HUES64 (cell line): ENCODE measurements around the gene TAF3.

ENCODE experiments used
- H3K27ac ChIP-seq: 2 replicates; pipeline ENCODE4 v1.7.0; 2013; ENCODE audit warnings: low read depth, low read length, inconsistent platforms
- H3K27me3 ChIP-seq: 2 replicates; pipeline ENCODE4 v1.6.1; 2013; ENCODE audit warnings: mild to moderate bottlenecking, low read length; ENCODE audit not compliant: insufficient read depth
- H3K36me3 ChIP-seq: 2 replicates; pipeline ENCODE4 v1.6.1; 2013; ENCODE audit warnings: mild to moderate bottlenecking, low read length; ENCODE audit not compliant: insufficient read depth
- H3K4me1 ChIP-seq: 2 replicates; pipeline ENCODE4 v1.6.1; 2013; ENCODE audit warnings: mild to moderate bottlenecking, low read length, moderate library complexity; ENCODE audit not compliant: insufficient read depth
- H3K4me3 ChIP-seq: 2 replicates; pipeline ENCODE4 v1.5.1; 2013; ENCODE audit warnings: mild to moderate bottlenecking, low read length, moderate library complexity
- H3K9ac ChIP-seq: 2 replicates; pipeline ENCODE4 v1.6.1; 2013; ENCODE audit warnings: mild to moderate bottlenecking, low read depth, low read length
- H3K9me3 ChIP-seq: 2 replicates; pipeline ENCODE4 v1.6.1; 2013; ENCODE audit warnings: low read depth, low read length; ENCODE audit not compliant: insufficient read depth
- WGBS: fragments of 150-250, 120-280 bp; methylation state at CpG from one replicate; pipeline ENCODE4 v1.1.7; 2013; ENCODE audit warnings: missing lambda C conversion rate; 5-methylcytosine and 5-hydroxymethylcytosine counted together

TAF3 gene

DNA sequence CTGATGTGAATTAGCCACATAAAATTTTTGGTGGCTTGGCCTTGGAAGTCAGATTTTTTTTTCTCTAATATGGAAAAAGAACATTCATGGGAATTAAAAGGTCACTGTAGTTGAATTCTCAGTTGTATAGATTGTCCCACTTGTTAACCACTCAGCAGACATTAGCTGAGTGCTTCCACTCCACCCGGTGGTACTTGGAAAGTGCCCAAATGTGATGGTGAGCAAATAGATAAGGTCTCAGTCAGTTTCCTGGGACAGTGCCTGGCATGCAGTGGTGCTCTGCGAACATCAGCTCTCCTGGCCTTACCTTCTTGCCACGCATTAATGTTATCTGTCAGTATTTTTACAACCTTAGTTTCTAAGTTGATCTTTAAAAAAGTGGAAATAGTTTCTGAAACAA, 28.9 kb upstream of the TAF3 start:
- H3K4me1 ChIP-seq, result peaks cover 10% of the 10 kb centered on the region
- H3K36me3 ChIP-seq, result peaks cover 10% of the 10 kb centered on the region
- no peaks in the 10 kb centered on the region for H3K9me3 ChIP-seq
- peak overlapping the region; percentile 96 for H3K4me3 ChIP-seq
- H3K27me3 ChIP-seq, result no peaks in the 10 kb centered on the region
- peak overlapping the region; percentile 89; the same call in 1 of the 2 replicates for H3K9ac ChIP-seq
- H3K27ac ChIP-seq, result no peak overlapping the region
- WGBS, result 74% methylated on average over 3 of the region's 3 CpGs

DNA sequence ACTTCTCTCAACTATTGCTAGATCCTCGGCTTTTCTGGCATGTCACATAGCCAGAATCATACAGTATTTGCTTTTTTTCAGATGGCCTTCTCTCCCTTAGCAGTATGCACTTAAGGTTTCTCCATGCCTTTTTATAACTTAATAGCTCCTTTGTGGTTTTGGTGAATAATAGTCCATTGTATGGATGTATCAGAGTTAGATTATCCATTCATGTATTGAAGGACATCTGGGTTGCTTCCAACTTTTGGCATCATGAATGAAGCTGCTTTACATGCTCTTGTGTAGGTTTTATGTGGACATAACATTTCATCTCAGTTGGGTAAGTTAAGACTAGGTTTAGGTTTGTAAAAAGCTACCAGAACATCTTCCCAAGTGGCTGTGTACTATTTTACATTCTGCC, 25.8 kb upstream of the TAF3 start:
- Histone ChIP-seq H3K4me3 (no peak overlapping the region), H3K9me3 (no peaks in the 10 kb centered on the region), H3K27ac (no peak overlapping the region), H3K9ac (no peak overlapping the region), H3K4me1 (peaks cover 3% of the 10 kb centered on the region; the same call in 1 of the 2 replicates), H3K36me3 (peaks cover 22% of the 10 kb centered on the region), H3K27me3 (no peaks in the 10 kb centered on the region)
- 97% methylated on average over 1 of the region's 1 CpG for WGBS

DNA sequence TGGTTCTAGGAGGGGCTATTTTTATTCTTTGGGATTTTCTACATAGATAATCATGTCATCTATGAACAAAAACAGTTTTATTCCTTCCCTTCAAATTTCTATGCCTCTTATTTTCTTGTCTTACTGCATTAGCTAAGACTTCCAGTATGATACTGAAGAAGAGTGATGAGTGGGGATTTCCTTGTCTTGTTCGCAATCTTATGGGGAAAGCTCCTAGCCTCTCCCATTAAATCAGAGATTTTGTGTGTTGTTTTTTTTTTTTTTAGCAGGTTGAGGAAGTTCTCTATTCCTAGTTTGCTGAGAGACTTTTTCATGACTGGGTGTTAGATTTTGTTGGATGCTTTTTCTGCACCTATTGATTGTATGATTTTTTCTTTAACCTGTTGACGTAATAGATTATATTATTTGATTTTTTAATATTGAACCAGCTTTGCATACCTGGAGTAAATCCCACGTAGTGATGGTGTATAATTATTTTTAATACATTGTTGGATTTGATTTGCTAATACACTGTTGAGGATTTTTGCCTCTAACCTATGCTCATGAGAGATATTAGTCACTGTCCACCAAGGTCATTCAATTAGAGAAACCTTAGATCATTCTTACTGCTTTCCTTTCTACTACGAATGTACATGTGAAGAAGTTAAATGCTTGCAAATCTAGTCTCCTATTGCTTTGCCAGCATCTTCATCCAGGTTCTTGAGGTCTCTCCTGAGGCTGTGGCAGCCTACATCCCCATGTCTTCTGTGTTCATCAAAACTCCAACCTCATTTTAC, 23.9 kb upstream of the TAF3 start:
- Histone ChIP-seq H3K9me3 (no peaks in the 10 kb centered on the region), H3K9ac (no peak overlapping the region), H3K27me3 (no peaks in the 10 kb centered on the region), H3K36me3 (peaks cover 39% of the 10 kb centered on the region), H3K4me3 (no peak overlapping the region), H3K27ac (no peak overlapping the region), H3K4me1 (peaks cover 3% of the 10 kb centered on the region; the same call in 1 of the 2 replicates)
- 99% methylated on average over 4 of the region's 4 CpGs for WGBS

DNA sequence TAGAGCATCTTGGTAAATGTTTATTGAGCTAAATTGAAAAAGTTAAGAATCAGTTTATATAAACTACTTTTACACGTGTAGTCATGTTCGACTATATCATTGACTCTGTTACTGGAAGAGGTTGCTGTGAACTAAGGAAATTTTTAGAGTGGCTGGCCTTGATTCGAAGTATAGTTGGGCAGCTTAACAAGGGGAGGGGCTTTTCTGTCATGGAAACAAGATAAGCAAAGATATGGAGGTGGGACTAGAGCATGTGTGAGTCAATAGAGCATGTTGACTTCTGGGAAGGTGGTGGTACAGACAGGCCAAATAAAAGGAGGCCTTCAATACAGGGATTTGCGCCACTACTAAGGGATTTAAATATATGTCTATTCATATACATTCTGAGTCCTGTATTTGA, 22.7 kb upstream of the TAF3 start:
- Histone ChIP-seq H3K9me3 (no peaks in the 10 kb centered on the region), H3K9ac (no peak overlapping the region), H3K4me1 (no peaks in the 10 kb centered on the region), H3K4me3 (no peak overlapping the region), H3K27ac (no peak overlapping the region), H3K27me3 (no peaks in the 10 kb centered on the region), H3K36me3 (peaks cover 47% of the 10 kb centered on the region)
- 92% methylated on average over 3 of the region's 4 CpGs for WGBS

DNA sequence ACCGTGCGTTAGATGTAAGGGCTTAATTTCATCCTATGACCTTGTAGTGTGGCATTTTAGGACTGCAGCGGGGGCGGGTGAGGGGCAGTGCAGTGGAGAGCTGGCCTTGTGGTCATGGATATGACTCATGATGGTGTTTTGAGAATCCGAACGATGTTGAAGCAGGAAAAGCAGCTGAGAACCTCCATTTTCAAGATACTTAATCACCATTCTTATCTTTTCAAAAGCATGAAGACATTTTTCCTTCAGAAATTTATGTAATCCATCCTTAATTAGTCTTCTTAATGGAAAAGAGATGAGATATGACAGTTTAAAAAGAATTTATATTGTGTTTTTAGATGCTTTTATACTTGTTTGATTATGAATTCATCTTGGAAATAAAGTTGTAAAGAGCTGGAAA, 20.7 kb upstream of the TAF3 start:
- Histone ChIP-seq H3K36me3 (peaks cover 64% of the 10 kb centered on the region), H3K9me3 (no peaks in the 10 kb centered on the region), H3K4me3 (no peak overlapping the region), H3K27ac (no peak overlapping the region), H3K27me3 (no peaks in the 10 kb centered on the region), H3K4me1 (no peaks in the 10 kb centered on the region), H3K9ac (no peak overlapping the region)
- WGBS, result 92% methylated on average over 6 of the region's 6 CpGs

DNA sequence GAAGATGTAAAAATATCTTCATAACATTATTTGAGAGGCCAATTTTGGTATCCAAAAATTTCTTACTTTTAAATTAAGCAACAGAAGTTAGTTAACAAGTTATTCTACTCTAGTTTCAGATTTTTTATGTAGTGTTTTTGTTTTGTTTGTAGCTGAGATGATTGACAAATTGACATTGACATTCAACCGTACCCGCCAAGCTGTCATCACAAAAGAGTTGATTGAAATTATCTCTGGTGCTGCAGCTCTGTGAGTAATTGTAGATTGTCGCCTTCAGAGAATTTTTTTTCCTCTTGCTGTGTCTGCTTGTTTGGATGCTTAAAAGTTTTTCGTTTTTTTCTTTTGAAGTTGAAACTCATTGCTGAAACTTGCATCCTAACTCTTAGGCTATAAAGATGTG, 15.7 kb upstream of the TAF3 start:
- WGBS, result 93% methylated on average over 4 of the region's 4 CpGs

DNA sequence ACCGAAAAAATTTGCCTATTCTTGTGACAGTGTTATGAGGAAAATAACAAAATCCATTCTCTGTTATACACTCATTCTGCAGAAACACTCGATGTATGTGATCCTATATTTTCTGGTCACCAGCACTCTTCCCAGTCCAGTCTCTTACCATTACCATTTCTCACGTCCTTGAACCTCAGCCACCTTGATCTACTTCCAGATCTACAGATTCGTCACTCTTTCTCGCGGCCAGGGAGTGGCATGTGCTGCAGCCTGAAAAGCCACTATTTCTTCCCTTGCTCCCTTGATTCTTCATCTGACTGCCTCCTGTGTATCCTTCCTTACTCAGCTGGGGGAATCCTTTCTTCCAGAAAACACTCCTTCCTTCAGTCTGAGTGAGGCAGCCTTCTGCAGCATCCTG, 14.1 kb upstream of the TAF3 start:
- Histone ChIP-seq H3K9ac (no peak overlapping the region), H3K27me3 (no peaks in the 10 kb centered on the region), H3K36me3 (peaks cover 87% of the 10 kb centered on the region), H3K4me1 (no peaks in the 10 kb centered on the region), H3K27ac (no peak overlapping the region), H3K4me3 (no peak overlapping the region), H3K9me3 (no peaks in the 10 kb centered on the region)
- 94% methylated on average over 6 of the region's 6 CpGs for WGBS

More for the DNA sequence above, 15.7 kb upstream of the TAF3 start:
- peaks cover 90% of the 10 kb centered on the region for H3K36me3 ChIP-seq
- H3K4me3 ChIP-seq, result no peak overlapping the region
- no peaks in the 10 kb centered on the region for H3K4me1 ChIP-seq
- no peak overlapping the region for H3K9ac ChIP-seq
- no peak overlapping the region for H3K27ac ChIP-seq
- no peaks in the 10 kb centered on the region for H3K27me3 ChIP-seq
- H3K9me3 ChIP-seq, result no peaks in the 10 kb centered on the region

DNA sequence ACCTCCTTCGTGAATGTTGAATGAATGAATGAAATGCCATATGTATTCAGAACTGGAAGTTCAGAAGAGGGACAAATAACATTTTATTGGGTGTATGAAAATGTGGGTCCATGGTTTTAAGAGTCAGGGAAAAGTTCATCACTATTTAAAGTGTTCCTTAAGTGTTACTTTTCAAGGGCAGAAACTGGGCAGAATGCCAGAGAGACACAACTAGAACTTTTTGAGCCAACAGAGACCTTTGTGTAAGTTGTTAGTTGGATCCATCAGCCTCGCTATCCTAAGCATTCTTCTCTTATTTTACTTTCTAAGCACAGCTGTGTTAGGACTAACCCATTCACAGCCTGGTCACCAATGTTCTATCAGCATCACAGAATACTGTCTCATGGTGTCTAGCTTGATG, 13.6 kb upstream of the TAF3 start:
- no peak overlapping the region for H3K27ac ChIP-seq
- no peak overlapping the region for H3K4me3 ChIP-seq
- H3K9me3 ChIP-seq, result no peaks in the 10 kb centered on the region
- WGBS, result 47% methylated on average over 2 of the region's 2 CpGs
- H3K36me3 ChIP-seq, result peaks cover 82% of the 10 kb centered on the region
- no peaks in the 10 kb centered on the region for H3K27me3 ChIP-seq
- H3K9ac ChIP-seq, result no peak overlapping the region
- no peaks in the 10 kb centered on the region for H3K4me1 ChIP-seq

DNA sequence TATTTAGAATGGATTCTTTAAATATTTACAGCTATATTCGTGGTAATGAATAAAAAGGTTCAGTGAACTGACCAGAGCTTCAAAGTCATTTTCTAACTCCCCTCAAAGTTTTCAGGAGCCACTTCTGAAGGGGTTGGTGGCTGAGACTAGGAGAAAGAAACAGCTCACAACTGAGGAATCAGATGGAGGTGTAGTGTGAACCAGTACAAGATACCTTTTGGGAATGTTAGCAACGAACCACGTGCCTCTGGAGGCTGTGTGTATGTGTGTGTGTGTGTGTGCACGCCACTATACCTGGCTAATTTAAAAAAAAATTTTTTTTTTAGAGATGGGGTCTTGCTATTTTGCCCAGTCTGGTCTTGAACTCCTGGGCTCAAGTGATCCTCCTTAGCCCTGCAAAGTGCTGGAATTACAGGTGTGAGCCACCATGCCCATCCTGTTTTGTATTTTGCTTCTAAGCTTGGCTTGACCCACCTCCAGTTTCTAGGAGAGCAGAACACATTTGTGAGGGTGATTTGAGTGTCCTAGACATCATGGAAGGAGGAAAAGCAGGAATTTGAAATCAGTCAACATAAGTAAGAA, 9.5 kb upstream of the TAF3 start:
- Histone ChIP-seq H3K4me1 (no peaks in the 10 kb centered on the region), H3K27ac (no peak overlapping the region), H3K36me3 (peaks cover 45% of the 10 kb centered on the region), H3K9ac (no peak overlapping the region), H3K4me3 (no peak overlapping the region), H3K27me3 (no peaks in the 10 kb centered on the region), H3K9me3 (no peaks in the 10 kb centered on the region)
- WGBS, result 97% methylated on average over 3 of the region's 4 CpGs

DNA sequence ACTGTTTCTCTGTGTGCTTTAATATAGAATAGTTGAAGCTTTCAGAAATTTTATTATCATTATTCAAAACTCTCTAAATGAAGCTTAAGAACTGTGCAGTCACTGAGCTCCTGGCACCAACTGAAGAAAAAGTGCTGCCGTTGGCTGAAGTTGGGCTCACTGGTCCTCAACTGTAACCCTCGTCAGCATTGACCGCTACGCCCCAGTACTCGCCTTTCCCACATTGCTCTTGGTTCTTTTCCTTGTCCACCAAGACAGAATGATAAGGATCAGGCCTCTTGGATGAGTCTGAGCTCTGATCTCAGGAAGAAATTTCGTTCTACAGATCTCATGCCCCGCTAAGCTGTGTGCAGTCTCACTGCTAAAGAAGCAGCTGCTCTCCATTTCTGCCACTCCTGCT, 7.9 kb upstream of the TAF3 start:
- no peak overlapping the region for H3K4me3 ChIP-seq
- H3K27ac ChIP-seq, result no peak overlapping the region
- no peaks in the 10 kb centered on the region for H3K27me3 ChIP-seq
- 90% methylated on average over 7 of the region's 7 CpGs for WGBS
- peaks cover 30% of the 10 kb centered on the region for H3K36me3 ChIP-seq
- no peak overlapping the region for H3K9ac ChIP-seq
- no peaks in the 10 kb centered on the region for H3K4me1 ChIP-seq
- no peaks in the 10 kb centered on the region for H3K9me3 ChIP-seq

DNA sequence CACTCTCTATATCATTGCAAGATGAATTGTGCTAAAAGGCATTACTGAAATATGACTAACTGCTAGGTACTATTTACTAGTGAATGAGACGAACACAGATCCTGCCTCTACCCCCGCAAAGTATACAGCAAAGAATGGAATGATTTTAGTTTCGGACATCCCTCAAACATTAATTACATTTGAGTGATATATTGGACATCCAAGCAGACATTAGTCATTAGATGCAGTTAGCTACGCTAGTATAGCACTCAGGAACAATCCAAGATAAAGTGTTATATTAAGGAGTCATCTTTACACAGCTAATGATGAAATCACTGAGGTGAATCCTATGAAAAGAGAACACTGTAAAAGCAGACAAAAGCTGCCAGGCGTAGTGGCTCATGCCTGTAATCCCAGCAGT, 7.3 kb upstream of the TAF3 start:
- Histone ChIP-seq H3K9ac (no peak overlapping the region), H3K27ac (no peak overlapping the region), H3K36me3 (peaks cover 27% of the 10 kb centered on the region), H3K4me1 (no peaks in the 10 kb centered on the region), H3K27me3 (no peaks in the 10 kb centered on the region), H3K9me3 (no peaks in the 10 kb centered on the region), H3K4me3 (no peak overlapping the region)
- whole genome bisulfite sequencing, result 90% methylated on average over 3 of the region's 5 CpGs
